ENCODE measurements around the gene CTSE.

Gene CTSE

GRCh38 chr1:205973377-205974232 lies 50.1 kb downstream of the CTSE start:
- no peak overlapping the region for H3K4me3 ChIP-seq (ENCODE audit: low read depth, low read length)

GRCh38 chr1:205972491-205973168 lies 51.1 kb downstream of the CTSE start:
- no peak overlapping the region for H3K4me3 ChIP-seq (ENCODE audit: low read depth, low read length)

GRCh38 chr1:205972081-205972480 lies 51.6 kb downstream of the CTSE start:
- no peak overlapping the region for H3K4me3 ChIP-seq (ENCODE audit: low read depth, low read length)

- no peak overlapping the region for H3K4me3 ChIP-seq (ENCODE audit: low read depth, low read length)
Measured at GRCh38 chr1:205971082-205971481, 52.6 kb downstream of the CTSE start.

- H3K4me3 ChIP-seq (ENCODE audit: low read depth, low read length): no peak overlapping the region
Measured at GRCh38 chr1:205970486-205970885, 53.2 kb downstream of the CTSE start.

GRCh38 chr1:205969229-205969628 lies 54.5 kb downstream of the CTSE start:
- H3K4me3 ChIP-seq (ENCODE audit: low read depth, low read length): no peak overlapping the region

GRCh38 chr1:205967554-205968335 lies 56.0 kb downstream of the CTSE start:
- no peak overlapping the region for H3K4me3 ChIP-seq (ENCODE audit: low read depth, low read length)

- no peak overlapping the region for H3K4me3 ChIP-seq (ENCODE audit: low read depth, low read length)
Measured at GRCh38 chr1:205965036-205965884, 58.4 kb downstream of the CTSE start.

GRCh38 chr1:205963352-205964155 lies 60.1 kb downstream of the CTSE start:
- no peak overlapping the region for H3K4me3 ChIP-seq (ENCODE audit: low read depth, low read length)

- H3K4me3 ChIP-seq (ENCODE audit: low read depth, low read length): no peak overlapping the region
Measured at GRCh38 chr1:205962821-205963221, 60.9 kb downstream of the CTSE start.

- no peak overlapping the region for H3K4me3 ChIP-seq (ENCODE audit: low read depth, low read length)
Measured at GRCh38 chr1:205961991-205962820, 61.5 kb downstream of the CTSE start.

GRCh38 chr1:205961405-205961804 lies 62.3 kb downstream of the CTSE start:
- H3K4me3 ChIP-seq (ENCODE audit: low read depth, low read length): no peak overlapping the region

- no peak overlapping the region for H3K4me3 ChIP-seq (ENCODE audit: low read depth, low read length)
Measured at GRCh38 chr1:205959789-205960188, 63.9 kb downstream of the CTSE start.

All from iPS-11a (cell line).